HG02981 (cell line): ENCODE measurements around the gene MPP1.

Experiments
- ATAC-seq: cut with Tn5 transposase; IDR thresholded peaks from one replicate; pipeline ENCODE4 v1.9.1; 2021; ENCODE audit warnings: mild to moderate bottlenecking, moderate library complexity; ENCODE audit not compliant: unreplicated experiment

Gene MPP1

GRCh38 chrX:154775419-154776349, 29.6 kb downstream of the MPP1 start:
- ATAC-seq: no peak

GRCh38 chrX:154774622-154775021, 30.7 kb downstream of the MPP1 start:
- no peak for ATAC-seq

- ATAC-seq: peak; percentile 87
These were observed 42.6 kb downstream of the MPP1 start, which contains the start of gene DKC1 for GRCh38 chrX:154762537-154763296. TSS of gene DKC1 (plus strand) at chrX:154762864. CDS start at chrX:154762966, 102 bp downstream.

GRCh38 chrX:154761977-154762536, 43.2 kb downstream of the MPP1 start:
- ATAC-seq: no peak

GRCh38 chrX:154758696-154759095, 46.6 kb downstream of the MPP1 start:
- no peak for ATAC-seq

- ATAC-seq: no peak
These were observed 53.5 kb downstream of the MPP1 start for GRCh38 chrX:154751669-154752271.

- ATAC-seq: no peak
These were observed 54.0 kb downstream of the MPP1 start for GRCh38 chrX:154751203-154751668.

GRCh38 chrX:154750301-154751202, 54.7 kb downstream of the MPP1 start, which contains the start of gene GAB3:
TSS of gene GAB3 (minus strand) at chrX:154751077. CDS start at chrX:154751025, 52 bp downstream.
- ATAC-seq: peak; percentile 70

GRCh38 chrX:154749856-154750255, 55.4 kb downstream of the MPP1 start:
- ATAC-seq: no peak

GRCh38 chrX:154748712-154749339, 56.5 kb downstream of the MPP1 start:
- no peak for ATAC-seq

GRCh38 chrX:154742613-154743012, 62.7 kb downstream of the MPP1 start:
- ATAC-seq: no peak

- no peak for ATAC-seq
These were observed 65.3 kb downstream of the MPP1 start for GRCh38 chrX:154739952-154740465.

- ATAC-seq: no peak
These were observed 67.1 kb downstream of the MPP1 start for GRCh38 chrX:154738011-154738738.

GRCh38 chrX:154737136-154737535, 68.1 kb downstream of the MPP1 start:
- ATAC-seq: no peak

GRCh38 chrX:154735695-154736393, 69.4 kb downstream of the MPP1 start:
- ATAC-seq: no peak

GRCh38 chrX:154734061-154734781, 71.1 kb downstream of the MPP1 start:
- ATAC-seq: no peak

- ATAC-seq: no peak
These were observed 72.2 kb downstream of the MPP1 start for GRCh38 chrX:154733066-154733425.
